CD14-positive monocyte (primary cell): ENCODE data around the gene NCOA6. TPM values are rescaled to one million over a fixed set of nuclear protein-coding genes. Genes with fewer than 3 reads are reported as not detected.

ENCODE experiments used
- DNase-seq, 3 donors: peaks; one replicate each; pipeline ENCODE4 v3.0.0-alpha.2; 2011 to 2022
- H2AFZ ChIP-seq: 2 replicates; pipeline ENCODE4 v1.6.0; 2012; ENCODE audit warnings: mild to moderate bottlenecking, low read depth, low read length, inconsistent platforms; ENCODE audit not compliant: insufficient read depth, poor library complexity, severe bottlenecking
- H3K27ac ChIP-seq, 2 donors: 1 replicate in 1 of 2; 2 replicates in 1 of 2; pipeline ENCODE4 v1.5.1; 2012 to 2013; ENCODE audit warnings: low read length in 2 of 2, control low read depth in 1 of 2, inconsistent platforms in 1 of 2, low read depth in 1 of 2, mild to moderate bottlenecking in 1 of 2
- H3K27me3 ChIP-seq, 2 donors: one replicate each; pipeline versions ENCODE4 v1.6.0 to v1.6.1; 2011 to 2013; ENCODE audit warnings: low read length in 2 of 2; ENCODE audit not compliant: control insufficient read depth in 2 of 2, insufficient read depth in 2 of 2
- H3K36me3 ChIP-seq, 2 donors: replicated peaks in 1 of 2; 1 replicate in 1 of 2; 2 replicates in 1 of 2; pipeline versions ENCODE4 v1.5.1 to v1.6.1; 2012 to 2013; ENCODE audit warnings: low read length in 2 of 2, control low read depth in 1 of 2, inconsistent platforms in 1 of 2, mild to moderate bottlenecking in 1 of 2; ENCODE audit not compliant: insufficient read depth in 2 of 2, control insufficient read depth in 1 of 2
- H3K4me1 ChIP-seq, 2 donors: 1 replicate in 1 of 2; 2 replicates in 1 of 2; pipeline versions ENCODE4 v1.5.1 to v1.6.1; 2012 to 2013; ENCODE audit warnings: low read length in 2 of 2, control low read depth in 1 of 2, inconsistent platforms in 1 of 2, mild to moderate bottlenecking in 1 of 2, moderate library complexity in 1 of 2; ENCODE audit not compliant: insufficient read depth in 2 of 2, control insufficient read depth in 1 of 2
- H3K4me2 ChIP-seq: replicated peaks from 2 replicates; pipeline ENCODE3; 2012; ENCODE audit warnings: low read length, moderate library complexity, mild to moderate bottlenecking; ENCODE audit not compliant: poor library complexity, severe bottlenecking; ENCODE audit errors: extremely low read depth
- H3K4me3 ChIP-seq, 3 experiments: fragments of 200-600 bp in 1 of 3; sonication (generic) in 1 of 3; replicated peaks in 1 of 3; 1 replicate in 2 of 3; 2 replicates in 1 of 3; pipeline ENCODE4 v1.5.1; 2011 to 2013; ENCODE audit warnings: low read length in 3 of 3, mild to moderate bottlenecking in 3 of 3, control low read depth in 2 of 3, low read depth in 2 of 3, inconsistent platforms in 1 of 3, moderate library complexity in 1 of 3
- H3K79me2 ChIP-seq: 2 replicates; pipeline ENCODE4 v1.6.0; 2012; ENCODE audit warnings: mild to moderate bottlenecking, control low read depth, inconsistent platforms, low read length, moderate library complexity; ENCODE audit not compliant: insufficient read depth
- H3K9ac ChIP-seq: 2 replicates; pipeline ENCODE4 v1.6.0; 2017; ENCODE audit warnings: low read length, mild to moderate bottlenecking; ENCODE audit not compliant: insufficient read depth, poor library complexity, severe bottlenecking
- H3K9me3 ChIP-seq, 2 donors: replicated peaks in 1 of 2; 1 replicate in 1 of 2; 2 replicates in 1 of 2; pipeline versions ENCODE4 v1.5.1 to v1.6.1; 2012 to 2013; ENCODE audit warnings: low read length in 2 of 2, control low read depth in 1 of 2; ENCODE audit not compliant: control insufficient read depth in 1 of 2, insufficient read depth in 1 of 2
- H4K20me1 ChIP-seq: 2 replicates; pipeline ENCODE4 v1.6.0; 2012; ENCODE audit warnings: mild to moderate bottlenecking, low read length, control low read depth, moderate library complexity; ENCODE audit not compliant: insufficient read depth
- H3K27ac Mint-ChIP-seq, 7 donors: one replicate each; pipeline ENCODE4 v1.8.0; 2020; ENCODE audit warnings: mild to moderate bottlenecking in 7 of 7, mixed read lengths in 7 of 7, moderate library complexity in 6 of 7, inconsistent platforms in 2 of 7
- H3K27me3 Mint-ChIP-seq, 3 donors: one replicate each; pipeline ENCODE4 v1.8.0; 2021 to 2022; ENCODE audit warnings: low read depth in 3 of 3, mild to moderate bottlenecking in 3 of 3, mixed read lengths in 3 of 3, moderate library complexity in 3 of 3, inconsistent platforms in 1 of 3
- H3K36me3 Mint-ChIP-seq, 2 donors: one replicate each; pipeline ENCODE4 v1.8.0; 2020; ENCODE audit warnings: mixed read lengths in 2 of 2, inconsistent platforms in 1 of 2, mild to moderate bottlenecking in 1 of 2
- H3K4me1 Mint-ChIP-seq: one replicate; pipeline ENCODE4 v1.8.0; 2020; ENCODE audit warnings: mild to moderate bottlenecking, mixed read lengths
- H3K4me3 Mint-ChIP-seq, 2 donors: one replicate each; pipeline ENCODE4 v1.8.0; 2020; ENCODE audit warnings: mild to moderate bottlenecking in 2 of 2, mixed read lengths in 2 of 2, moderate library complexity in 1 of 2
- H3K9me3 Mint-ChIP-seq, 7 donors: one replicate each; pipeline ENCODE4 v1.8.0; 2020 to 2022; ENCODE audit warnings: mixed read lengths in 7 of 7, mild to moderate bottlenecking in 6 of 7, moderate library complexity in 6 of 7, inconsistent platforms in 2 of 7
- WGBS: methylation state at CpG from one replicate; pipeline ENCODE4 v1.1.5; 2013; ENCODE audit warnings: missing lambda C conversion rate; ENCODE audit not compliant: insufficient coverage; 5-methylcytosine and 5-hydroxymethylcytosine counted together
- intact Hi-C, 2 donors: fragments of 100-400 bp; cut with micrococcal nuclease; formaldehyde crosslinking; loops; one replicate each; pipeline versions ENCODE4 v1.15.0 to v1.15.1; 2023
- polyA plus RNA-seq, 3 donors: library from polyadenylated mRNA; depleted of rRNA in 1 of 3; unstranded in 2 of 3; stranded (reverse) in 1 of 3; fragments of 300-500 nt in 2 of 3; fragments of >200 nt in 1 of 3; fragmentation: Illumina TruSeq in 2 of 3; gene quantifications; 1 replicate in 2 of 3; 2 replicates in 1 of 3; pipeline ENCODE4 v1.2.3, GENCODE V29; 2012 to 2021
- TF ChIP-seq, protein P1 (sequence below): fragments of 200-600 bp; IDR thresholded peaks from one replicate; pipeline ENCODE4 v1.8.0; 2022; ENCODE audit warnings: antibody characterized with exemption, mild to moderate bottlenecking

The NCOA6 gene
- polyA plus RNA-seq, 3 donors: 2.8 to 19.0 (median 3.9) TPM

DNA sequence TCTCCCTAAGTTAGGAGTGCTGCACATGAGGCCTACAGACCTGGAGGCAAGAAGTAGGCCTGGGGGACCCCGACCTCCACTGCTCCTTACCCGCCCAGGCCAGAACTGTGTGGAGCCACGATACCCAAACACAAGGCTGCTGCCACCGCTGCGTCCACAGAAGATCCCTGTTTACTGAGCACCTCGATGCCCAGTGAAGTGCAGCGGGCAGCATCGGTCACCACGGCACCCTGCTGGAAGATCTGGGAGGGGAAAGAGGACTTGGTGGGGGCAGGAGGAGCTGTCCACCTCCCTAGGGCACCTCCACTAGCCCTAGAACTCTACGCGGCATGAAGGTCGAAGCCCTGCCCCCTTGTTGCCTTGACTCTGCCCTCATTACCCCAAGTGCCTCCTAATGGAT, 37.3 kb upstream of the NCOA6 start:
- Histone ChIP-seq H3K36me3 (no peaks in the 10 kb centered on the region), H4K20me1 (no peaks in the 10 kb centered on the region), H3K27ac (no peak overlapping the region), H3K4me2 (no peak overlapping the region), H3K4me3 (no peak overlapping the region), H3K4me1 (peaks cover 3 to 4% of the 10 kb centered on the region in 2 donors), H2AFZ (no peak overlapping the region), H3K9me3 (no peaks in the 10 kb centered on the region), H3K9ac (no peak overlapping the region), H3K79me2 (no peaks in the 10 kb centered on the region), H3K27me3 (no peaks in the 10 kb centered on the region)
- H3K36me3 Mint-ChIP-seq: peaks cover 6 to 10% of the 10 kb centered on the region in 2 donors
- TF ChIP-seq, protein P1, sequence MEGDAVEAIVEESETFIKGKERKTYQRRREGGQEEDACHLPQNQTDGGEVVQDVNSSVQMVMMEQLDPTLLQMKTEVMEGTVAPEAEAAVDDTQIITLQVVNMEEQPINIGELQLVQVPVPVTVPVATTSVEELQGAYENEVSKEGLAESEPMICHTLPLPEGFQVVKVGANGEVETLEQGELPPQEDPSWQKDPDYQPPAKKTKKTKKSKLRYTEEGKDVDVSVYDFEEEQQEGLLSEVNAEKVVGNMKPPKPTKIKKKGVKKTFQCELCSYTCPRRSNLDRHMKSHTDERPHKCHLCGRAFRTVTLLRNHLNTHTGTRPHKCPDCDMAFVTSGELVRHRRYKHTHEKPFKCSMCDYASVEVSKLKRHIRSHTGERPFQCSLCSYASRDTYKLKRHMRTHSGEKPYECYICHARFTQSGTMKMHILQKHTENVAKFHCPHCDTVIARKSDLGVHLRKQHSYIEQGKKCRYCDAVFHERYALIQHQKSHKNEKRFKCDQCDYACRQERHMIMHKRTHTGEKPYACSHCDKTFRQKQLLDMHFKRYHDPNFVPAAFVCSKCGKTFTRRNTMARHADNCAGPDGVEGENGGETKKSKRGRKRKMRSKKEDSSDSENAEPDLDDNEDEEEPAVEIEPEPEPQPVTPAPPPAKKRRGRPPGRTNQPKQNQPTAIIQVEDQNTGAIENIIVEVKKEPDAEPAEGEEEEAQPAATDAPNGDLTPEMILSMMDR: no peak
- H3K27ac Mint-ChIP-seq: no peak overlapping the region
- H3K9me3 Mint-ChIP-seq: peaks cover 0 to 1% (median 0%) of the 10 kb centered on the region in 7 donors
- DNase-seq: no peak
- WGBS: 97% methylated on average over 6 of the region's 12 CpGs
- peaks cover 0 to 3% (median 0%) of the 10 kb centered on the region in 3 donors for H3K27me3 Mint-ChIP-seq
- H3K4me3 Mint-ChIP-seq: no peak overlapping the region
- intact Hi-C loops: no loop called here
- peaks cover 5% of the 10 kb centered on the region for H3K4me1 Mint-ChIP-seq

DNA sequence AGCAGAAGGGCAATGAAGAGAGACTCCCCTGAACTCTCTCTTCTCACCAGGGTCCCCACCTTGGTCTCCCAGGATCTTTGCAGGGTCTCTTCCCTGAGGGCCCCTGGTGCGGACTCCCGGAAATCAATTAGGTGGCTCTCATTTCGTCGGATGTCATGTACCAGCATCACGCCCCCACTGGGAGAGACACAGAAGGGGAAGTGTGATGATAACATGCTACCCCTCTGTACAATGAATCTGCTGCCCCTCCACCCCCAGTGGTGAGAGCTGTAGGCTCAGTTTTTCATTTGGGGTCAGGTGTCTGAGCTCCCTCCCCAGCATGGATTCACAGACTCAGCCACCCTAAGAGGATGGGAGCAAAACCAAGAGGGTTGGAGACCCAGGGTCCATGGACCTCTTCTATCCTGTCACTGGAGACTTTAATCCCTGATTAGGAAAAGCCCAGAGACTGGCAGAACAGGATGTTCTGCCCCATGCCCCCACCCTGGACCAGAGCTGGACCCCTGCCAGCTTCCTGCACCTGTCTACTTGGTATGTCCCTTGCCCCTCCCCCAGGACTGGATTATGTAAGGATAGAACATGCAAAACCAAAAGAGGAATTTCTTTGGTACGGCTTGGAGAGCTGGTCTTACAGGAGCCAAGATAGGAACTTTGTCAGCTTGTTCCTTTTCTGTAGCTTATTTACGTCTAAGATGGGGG, 36.1 kb upstream of the NCOA6 start:
- H3K36me3 Mint-ChIP-seq: peaks cover 7 to 10% of the 10 kb centered on the region in 2 donors
- no peak overlapping the region for H3K27ac Mint-ChIP-seq
- H3K9me3 Mint-ChIP-seq: peaks cover 0 to 1% (median 0%) of the 10 kb centered on the region in 7 donors
- intact Hi-C loops: no loop called here
- DNase-seq: no peak
- Histone ChIP-seq H3K9ac (no peak overlapping the region), H3K27ac (no peak overlapping the region), H3K79me2 (no peaks in the 10 kb centered on the region), H3K27me3 (no peaks in the 10 kb centered on the region), H3K9me3 (no peaks in the 10 kb centered on the region), H3K4me2 (no peak overlapping the region), H3K4me1 (peaks cover 3 to 4% of the 10 kb centered on the region in 2 donors), H4K20me1 (no peaks in the 10 kb centered on the region), H2AFZ (no peak overlapping the region), H3K4me3 (no peak overlapping the region), H3K36me3 (no peaks in the 10 kb centered on the region)
- H3K4me3 Mint-ChIP-seq: no peak overlapping the region
- peaks cover 0 to 3% (median 2%) of the 10 kb centered on the region in 3 donors for H3K27me3 Mint-ChIP-seq
- peaks cover 5% of the 10 kb centered on the region for H3K4me1 Mint-ChIP-seq
- TF ChIP-seq, protein P1: no peak
- WGBS: 20% methylated on average over 1 of the region's 7 CpGs
